NCI-H748 (cell line): ENCODE measurements around the gene GALNT10.

Source experiments
- DNase-seq: peaks from one replicate; lab custom pipeline; 2025; ENCODE audit not compliant: unreplicated experiment; lab: John Stamatoyannopoulos, UW

Gene GALNT10

DNA sequence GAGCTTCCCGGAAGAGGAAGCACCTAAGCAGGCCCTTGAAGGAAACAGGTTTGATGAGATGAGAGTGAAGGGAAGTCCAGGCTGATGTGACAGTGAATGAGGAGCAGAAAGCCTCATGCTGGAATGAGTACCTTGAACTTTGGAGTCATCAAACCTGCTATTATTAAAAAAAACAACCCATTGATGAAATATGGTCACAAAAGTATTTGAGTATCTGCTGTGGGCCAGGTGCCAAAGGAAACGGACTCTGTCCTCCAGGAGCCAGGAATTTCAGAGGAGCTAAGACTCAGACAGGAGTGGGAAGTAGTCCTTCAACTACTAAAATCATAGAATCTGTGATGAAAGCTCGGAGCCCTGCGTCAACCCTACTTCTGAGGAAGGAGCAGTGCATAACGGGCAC lies 275.6 kb downstream of the GALNT10 start:
- no peak for DNase-seq

DNA sequence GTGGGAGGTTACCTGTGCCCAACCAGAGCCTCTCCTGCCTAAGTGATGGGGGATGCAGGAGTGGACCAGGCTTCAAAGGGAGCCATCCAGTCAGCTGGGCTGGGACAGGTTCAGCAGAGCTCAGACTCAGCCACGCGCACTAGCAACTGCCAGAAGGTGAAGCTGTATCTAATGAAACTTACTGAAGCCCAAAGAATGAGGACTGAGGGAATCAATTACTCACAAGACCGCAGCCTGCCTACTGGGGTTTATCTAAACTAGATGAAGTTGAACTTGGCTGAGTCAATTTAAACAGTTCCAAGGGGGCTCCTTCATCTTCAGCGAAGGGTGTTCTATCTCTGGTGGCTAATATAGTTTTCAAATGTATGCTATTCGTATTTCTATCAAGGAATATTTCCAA lies 276.1 kb downstream of the GALNT10 start:
- DNase-seq: no peak

DNA sequence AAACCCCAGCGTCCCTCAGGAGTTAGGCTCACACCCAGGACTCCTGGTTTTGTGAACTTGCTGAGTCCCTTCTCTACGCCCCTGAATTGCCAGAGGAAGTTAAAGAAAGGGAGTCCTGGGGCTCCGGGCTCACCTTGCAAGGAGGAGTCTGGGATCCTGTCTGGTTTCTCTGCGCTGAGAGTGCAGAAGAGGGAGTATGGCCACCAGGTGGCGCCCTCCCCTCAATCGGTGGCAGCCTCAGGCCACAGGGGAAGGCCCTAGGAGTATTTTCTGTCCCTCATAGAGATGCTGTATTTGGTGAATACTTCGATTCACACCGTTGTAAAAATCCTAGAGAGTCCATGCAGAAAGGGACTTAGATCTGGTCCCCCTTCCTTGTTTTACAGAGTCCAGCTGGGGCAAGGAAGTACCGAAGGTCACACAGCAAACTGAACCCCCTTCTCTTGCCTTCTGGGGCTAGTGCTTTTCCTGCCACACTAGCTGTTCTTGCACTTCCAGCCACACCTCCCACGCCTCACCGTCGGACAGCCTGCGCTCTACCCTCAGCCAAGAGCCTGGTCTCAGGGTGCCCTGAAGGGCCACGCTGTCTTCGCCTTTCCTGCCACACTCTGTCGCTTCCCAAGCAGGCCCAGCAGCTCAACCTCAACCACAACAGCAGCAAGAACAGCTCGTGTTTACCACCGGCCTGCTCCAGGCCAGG lies 277.3 kb downstream of the GALNT10 start:
- DNase-seq: peak; percentile 64

DNA sequence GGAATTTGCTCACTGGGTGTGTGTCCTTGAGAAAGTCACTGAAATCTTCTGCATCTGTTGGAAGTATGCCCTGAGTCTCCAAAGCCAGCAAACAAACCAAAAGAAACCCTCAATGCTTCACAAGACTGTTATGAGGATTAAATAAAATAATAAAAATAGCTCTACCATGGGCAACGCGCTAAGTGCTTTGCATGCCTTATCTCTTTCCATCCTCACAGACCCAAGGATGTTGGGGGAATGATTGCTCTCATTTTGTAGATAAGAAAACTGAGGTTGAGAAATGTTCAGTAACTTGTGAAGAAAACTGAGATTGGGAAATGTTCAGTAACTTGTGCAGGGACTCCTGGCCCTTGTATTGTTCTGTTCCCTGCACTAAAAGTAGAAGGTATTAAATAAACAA lies 279.6 kb downstream of the GALNT10 start:
- DNase-seq: no peak
